ENCODE data around the gene EPHX1. TPM values are rescaled to one million over a fixed set of nuclear protein-coding genes. Genes with fewer than 3 reads are reported as not detected.
"Not testable (repeated sequence)": the region's sequence is repeated elsewhere in the genome, so short reads cannot be mapped to it uniquely, and the experiment has no call there.

EPHX1 gene
- polyA plus RNA-seq, 1 donor from 2014 or later: 0.26 TPM

DNA sequence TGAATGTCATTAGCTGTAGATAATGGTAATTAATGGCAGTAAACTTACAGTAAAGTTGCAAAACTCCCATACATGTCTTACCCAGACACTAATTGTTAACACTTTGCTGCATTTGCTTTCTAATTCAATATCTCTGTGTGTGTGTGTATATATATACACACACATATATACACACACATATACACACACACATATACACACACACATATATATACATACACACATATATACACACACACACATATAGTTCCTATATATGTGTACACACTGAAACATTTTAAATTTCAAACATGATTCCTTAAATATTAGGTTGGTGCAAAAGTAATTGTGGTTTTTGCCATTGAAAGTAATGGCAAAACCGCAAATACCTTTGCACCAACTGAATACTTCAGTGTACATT is 3.7 kb upstream of the EPHX1 start:
- H3K36me3 Mint-ChIP-seq: no peaks in the 10 kb centered on the region
- no peak overlapping the region for H3K4me3 Mint-ChIP-seq
- H3K4me1 Mint-ChIP-seq: peaks cover 0 to 8% (median 7%) of the 10 kb centered on the region in 3 donors
- no peak overlapping the region for H3K27ac Mint-ChIP-seq
- no peaks in the 10 kb centered on the region for H3K27me3 Mint-ChIP-seq
- no peaks in the 10 kb centered on the region for H3K9me3 Mint-ChIP-seq

DNA sequence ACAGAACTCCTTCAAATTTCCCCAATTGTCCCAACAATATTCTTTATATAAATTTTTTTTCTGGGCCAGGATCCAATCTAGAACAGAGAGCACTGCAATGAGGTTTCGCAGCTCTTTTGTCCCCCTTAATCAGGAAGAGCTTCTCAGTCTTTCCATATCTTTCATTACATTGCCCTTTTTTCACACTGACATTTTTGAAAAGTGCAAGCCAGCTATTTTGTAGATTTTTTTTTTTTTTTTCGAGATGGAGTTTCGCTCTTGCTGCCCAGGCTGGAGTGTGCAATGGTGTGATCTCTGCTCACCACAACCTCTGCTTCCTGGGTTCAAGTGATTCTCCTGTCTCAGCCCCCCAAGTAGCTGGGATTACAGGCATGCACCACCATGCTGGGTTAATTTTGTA is 3.2 kb upstream of the EPHX1 start:
- H3K27ac Mint-ChIP-seq, H3K4me1 Mint-ChIP-seq, H3K36me3 Mint-ChIP-seq, H3K27me3 Mint-ChIP-seq, H3K9me3 Mint-ChIP-seq, H3K4me3 Mint-ChIP-seq: not testable (repeated sequence)

DNA sequence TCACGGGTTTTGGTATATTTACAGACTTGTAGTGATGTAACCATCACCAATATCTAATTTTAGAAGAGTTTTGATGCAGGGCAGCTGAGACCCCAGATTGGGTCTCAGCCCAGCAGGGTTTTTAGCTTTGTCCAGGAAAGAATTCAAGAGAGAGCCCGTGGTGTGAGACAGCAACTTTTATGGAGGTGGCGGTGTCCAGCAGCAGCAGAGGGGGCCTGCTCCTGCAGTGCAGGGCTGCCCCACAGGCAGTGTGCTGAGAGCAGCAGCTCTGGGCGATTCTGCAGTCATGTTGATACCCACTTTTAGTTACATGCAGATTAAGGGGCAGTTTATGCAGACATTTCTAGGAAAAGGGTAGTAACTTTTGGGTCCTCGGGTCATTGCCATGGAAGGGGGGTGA is 1.8 kb upstream of the EPHX1 start:
- Mint-ChIP-seq H3K4me1 (peaks cover 0 to 8% (median 7%) of the 10 kb centered on the region in 3 donors), H3K27me3 (no peaks in the 10 kb centered on the region), H3K27ac (no peak overlapping the region), H3K9me3 (no peaks in the 10 kb centered on the region), H3K36me3 (no peaks in the 10 kb centered on the region), H3K4me3 (peak overlapping the region in 2 of 4 donors; percentile 61 to 83)

DNA sequence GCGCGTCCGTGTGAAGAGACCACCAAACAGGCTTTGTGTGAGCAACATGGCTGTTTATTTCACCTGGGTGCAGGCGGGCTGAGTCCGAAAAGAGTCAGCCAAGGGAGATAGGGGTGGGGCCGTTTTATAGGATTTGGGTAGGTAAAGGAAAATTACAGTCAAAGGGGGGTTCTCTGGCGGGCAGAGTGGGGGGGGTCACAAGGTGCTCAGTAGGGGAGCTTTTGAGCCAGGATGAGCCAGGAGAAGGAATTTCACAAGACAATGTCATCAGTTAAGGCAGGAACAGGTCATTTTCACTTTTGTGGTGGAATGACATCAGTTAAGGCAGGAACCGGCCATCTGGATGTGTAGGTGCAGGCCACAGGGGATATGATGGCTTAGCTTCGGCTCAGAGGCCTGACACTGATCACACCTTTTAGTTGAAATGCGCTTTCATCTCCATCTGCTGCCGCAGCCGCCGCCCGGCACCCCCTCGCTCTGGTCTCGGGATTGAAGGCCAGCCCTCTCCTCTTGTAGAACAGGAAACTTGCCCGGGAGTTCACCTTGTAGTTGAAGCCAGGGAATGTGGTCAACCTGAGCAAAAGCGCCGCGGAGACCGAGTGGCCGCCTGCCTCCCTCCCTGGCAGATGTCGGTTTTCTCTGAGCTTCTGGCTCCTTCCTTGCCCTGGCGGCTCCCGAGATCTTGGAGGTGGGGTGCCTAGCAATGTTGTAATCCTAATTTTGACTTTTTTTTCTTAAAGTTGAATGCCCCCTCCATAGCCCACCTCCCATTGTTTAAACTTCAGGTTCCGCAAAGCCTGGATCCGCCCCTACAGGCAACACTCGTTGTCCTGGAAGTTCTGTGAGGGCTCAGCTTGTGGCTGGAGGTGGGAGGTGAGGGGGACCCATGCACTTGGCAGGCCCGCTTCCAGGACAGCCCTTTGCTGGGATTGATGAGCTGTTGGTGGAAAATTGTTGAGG is 935 bp downstream of the EPHX1 start:
- H3K9me3 Mint-ChIP-seq: not testable (repeated sequence)

DNA sequence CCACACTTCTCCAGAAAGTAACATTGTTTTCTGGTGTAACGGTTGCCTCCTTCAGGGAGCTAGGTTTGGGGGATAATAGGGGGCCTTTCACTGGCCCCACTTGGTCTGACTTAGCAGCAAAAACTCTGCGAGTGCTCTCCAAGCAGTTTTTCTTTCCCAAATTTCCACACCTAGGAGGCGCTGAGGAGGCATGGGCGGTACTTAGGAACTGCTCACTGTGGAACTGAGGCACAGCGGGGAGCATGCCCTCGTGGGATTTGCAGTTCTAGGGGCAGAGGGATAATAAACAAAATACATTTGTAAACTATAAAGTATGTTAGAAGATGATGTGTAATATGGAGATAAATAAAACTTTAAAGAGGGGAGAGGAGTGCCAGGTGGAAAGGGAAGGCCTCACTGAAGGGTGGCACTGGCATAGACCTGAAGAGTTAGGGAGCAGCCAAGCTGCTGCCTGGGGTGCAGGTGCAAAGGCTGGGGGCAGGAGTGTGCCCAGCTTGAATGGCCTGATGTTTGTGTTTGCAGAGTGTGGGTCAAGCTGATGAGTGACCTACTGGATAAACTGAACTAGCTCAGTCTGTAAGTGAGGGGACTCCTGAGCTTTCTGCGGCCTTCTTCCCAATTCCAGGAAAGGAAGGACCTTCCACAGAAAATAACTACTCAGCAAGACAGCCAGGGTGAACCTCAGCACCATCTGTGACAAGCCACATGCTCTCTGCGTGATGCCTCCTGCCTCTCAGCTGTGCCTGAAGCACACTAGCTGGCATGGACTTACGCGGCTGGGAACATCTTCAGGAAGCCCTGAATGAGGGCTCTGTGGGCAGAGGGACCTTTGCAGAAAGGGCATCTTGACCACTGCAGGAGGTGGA is 1.9 kb downstream of the EPHX1 start:
- Mint-ChIP-seq H3K4me1 (peaks cover 0 to 8% (median 6%) of the 10 kb centered on the region in 3 donors), H3K36me3 (no peaks in the 10 kb centered on the region), H3K27ac (peak overlapping the region in 1 of 3 donors; percentile 23), H3K9me3 (no peaks in the 10 kb centered on the region), H3K4me3 (peak overlapping the region in 2 of 4 donors; percentile 17 to 28), H3K27me3 (no peaks in the 10 kb centered on the region)

More for the DNA sequence above, 935 bp downstream of the EPHX1 start:
- not testable (repeated sequence) for H3K4me1 Mint-ChIP-seq, H3K27me3 Mint-ChIP-seq, H3K36me3 Mint-ChIP-seq
- Mint-ChIP-seq H3K4me3 (peak overlapping the region; percentile 77 to 93 (median 87)), H3K27ac (peak overlapping the region in 1 of 3 donors; percentile 43)

DNA sequence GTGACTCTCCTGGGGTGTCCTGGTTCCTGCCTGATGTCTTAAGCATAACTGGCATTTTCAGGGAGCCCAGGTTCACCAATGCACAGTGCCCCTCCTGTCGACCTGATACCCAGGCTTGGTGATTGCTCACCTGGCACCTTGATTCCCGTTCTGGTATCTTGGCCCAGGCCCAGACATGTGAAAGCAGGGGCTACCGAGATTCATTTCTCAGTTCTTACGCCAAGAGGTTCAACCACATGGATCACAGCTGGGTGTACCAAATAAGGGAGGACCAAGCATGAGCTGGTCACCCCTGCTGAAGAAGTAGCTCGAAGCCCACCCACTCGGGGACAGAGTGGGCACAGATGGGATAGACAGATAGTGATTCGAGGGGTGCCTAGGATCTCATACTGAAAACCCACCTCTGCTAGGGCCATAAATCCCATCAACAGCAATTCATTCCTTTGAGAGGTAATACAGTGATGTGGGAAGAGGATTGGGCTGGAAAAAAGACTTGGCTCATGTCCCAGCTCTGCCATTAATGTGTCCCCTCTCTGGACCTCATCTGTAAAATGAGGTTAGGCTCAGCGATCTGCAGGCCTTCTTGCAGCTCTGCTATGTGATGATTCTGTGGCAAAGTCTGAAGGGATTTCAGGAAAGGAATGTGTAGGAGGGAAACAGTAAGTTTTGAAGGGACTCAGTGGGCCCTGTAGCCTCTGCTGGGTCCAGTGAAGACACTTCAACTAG is 2.7 kb downstream of the EPHX1 start:
- Mint-ChIP-seq H3K27ac (no peak overlapping the region), H3K4me3 (no peak overlapping the region), H3K9me3 (no peaks in the 10 kb centered on the region)

DNA sequence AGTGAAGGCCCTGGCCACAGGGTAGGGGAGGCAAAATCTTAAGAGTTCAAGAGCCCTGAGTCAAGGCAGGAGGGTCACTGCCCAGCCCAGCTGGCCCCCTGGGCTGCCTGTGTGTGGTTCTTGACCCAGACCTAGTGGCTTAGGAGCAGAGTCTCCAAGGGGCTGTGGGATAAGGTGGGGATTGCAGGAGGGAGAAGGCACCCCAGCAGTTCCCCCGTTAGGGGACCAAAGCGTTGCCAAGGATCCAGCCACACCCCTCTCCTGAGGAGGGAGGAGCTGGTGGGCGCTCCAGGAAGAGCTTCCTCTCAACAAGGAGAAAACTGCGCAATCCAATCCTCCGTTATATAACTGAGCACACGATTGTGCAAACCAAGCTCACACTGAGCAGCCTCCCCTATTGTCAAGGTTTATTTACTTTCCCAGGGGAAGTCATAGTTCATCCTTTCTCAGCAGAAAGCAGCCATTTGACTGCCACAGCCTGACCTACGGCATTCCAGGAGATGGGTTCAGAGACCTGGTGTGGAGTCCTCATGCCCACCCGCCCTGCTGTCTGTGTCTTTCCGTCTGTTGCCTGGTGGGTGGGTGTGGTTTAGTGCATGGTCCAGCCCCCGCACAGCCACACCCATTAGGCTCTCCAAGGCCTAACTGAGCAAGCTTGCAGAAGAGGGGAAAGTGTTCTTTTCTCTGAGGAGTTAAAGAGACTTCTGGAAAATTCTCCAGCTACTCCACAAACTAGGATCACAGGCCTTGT is 3.5 kb downstream of the EPHX1 start:
- Mint-ChIP-seq H3K27me3 (no peaks in the 10 kb centered on the region), H3K36me3 (no peaks in the 10 kb centered on the region), H3K4me3 (no peak overlapping the region), H3K9me3 (no peaks in the 10 kb centered on the region), H3K27ac (no peak overlapping the region), H3K4me1 (peaks cover 0 to 8% (median 6%) of the 10 kb centered on the region in 3 donors)

More for the DNA sequence above, 2.7 kb downstream of the EPHX1 start:
- Mint-ChIP-seq H3K27me3 (no peaks in the 10 kb centered on the region), H3K4me1 (peaks cover 0 to 8% (median 6%) of the 10 kb centered on the region in 3 donors), H3K36me3 (no peaks in the 10 kb centered on the region)

DNA sequence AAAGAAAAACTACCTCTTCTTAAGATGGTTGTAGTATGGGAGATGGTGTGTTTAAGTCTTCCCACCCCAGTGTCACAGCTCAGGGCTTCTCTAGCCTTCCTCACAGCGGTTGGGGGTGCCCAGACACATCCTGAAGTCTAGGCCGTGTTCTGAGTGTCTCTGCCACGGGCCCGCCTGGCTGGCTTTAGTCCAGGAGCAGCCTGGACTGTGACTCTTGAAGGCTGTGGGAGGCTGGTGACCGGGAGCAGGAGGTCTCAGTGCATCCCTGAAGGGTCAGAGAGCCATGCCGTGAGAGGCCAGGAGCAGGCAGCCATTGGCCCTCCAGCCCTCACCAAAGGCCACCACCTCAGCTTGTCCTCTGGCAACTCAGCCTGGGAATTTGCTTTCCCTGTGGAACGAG is 4.5 kb downstream of the EPHX1 start:
- Mint-ChIP-seq H3K4me1 (peaks cover 0 to 8% (median 6%) of the 10 kb centered on the region in 3 donors), H3K27me3 (no peaks in the 10 kb centered on the region), H3K4me3 (no peak overlapping the region), H3K9me3 (no peaks in the 10 kb centered on the region), H3K36me3 (no peaks in the 10 kb centered on the region), H3K27ac (no peak overlapping the region)

DNA sequence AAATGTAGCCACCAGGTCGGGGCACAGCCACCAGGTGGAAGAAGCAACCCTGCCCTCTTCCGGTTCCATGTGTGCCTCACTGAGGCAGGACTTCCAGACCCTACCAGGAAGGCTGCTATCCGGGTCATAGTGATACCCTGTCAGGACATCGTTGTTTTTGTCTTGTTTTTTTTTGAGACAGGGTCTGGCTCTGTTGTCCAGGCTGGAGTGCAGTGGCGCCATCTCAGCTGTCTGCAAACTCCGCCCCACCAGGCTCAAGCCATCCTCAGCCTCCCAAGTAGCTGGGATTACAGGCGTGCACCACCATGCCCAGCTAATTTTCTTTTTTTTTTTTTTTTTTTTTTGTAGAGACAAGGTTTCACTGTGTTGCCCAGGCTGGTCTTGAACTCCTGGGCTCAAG is 5.2 kb downstream of the EPHX1 start:
- not testable (repeated sequence) for H3K27me3 Mint-ChIP-seq, H3K27ac Mint-ChIP-seq, H3K9me3 Mint-ChIP-seq, H3K4me1 Mint-ChIP-seq, H3K4me3 Mint-ChIP-seq, H3K36me3 Mint-ChIP-seq

DNA sequence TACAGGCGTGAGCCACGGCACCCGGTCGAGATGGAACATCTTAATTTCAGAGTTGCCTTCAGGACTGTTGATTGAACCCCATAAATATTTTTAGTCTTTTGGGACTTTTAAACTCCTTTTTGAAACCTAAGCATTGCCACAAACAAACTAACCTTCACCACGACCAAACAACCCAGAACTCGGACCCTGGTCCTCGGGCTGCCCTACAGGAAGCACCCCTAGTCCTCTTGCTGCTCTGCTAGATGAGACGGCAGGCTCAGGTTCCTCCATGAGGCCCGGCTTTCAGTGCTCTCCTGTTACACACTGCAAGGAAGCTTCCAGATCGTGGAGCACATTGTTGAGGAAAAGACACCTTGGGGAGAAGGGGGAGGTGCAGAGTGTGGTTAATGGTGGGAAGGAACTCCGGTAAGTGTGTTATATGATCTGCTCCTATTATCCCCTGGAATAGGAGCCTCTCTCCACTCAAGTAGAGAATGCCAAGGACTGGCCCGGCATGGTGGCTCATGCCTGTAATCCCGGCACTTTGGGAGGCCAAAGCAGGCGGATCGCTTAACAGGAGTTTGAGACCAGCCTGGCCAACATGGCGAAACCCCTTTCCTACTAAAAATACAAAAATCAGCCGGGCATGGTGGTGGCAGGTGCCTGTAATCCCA is 5.7 kb downstream of the EPHX1 start:
- H3K9me3 Mint-ChIP-seq: no peaks in the 10 kb centered on the region
- no peaks in the 10 kb centered on the region for H3K27me3 Mint-ChIP-seq

DNA sequence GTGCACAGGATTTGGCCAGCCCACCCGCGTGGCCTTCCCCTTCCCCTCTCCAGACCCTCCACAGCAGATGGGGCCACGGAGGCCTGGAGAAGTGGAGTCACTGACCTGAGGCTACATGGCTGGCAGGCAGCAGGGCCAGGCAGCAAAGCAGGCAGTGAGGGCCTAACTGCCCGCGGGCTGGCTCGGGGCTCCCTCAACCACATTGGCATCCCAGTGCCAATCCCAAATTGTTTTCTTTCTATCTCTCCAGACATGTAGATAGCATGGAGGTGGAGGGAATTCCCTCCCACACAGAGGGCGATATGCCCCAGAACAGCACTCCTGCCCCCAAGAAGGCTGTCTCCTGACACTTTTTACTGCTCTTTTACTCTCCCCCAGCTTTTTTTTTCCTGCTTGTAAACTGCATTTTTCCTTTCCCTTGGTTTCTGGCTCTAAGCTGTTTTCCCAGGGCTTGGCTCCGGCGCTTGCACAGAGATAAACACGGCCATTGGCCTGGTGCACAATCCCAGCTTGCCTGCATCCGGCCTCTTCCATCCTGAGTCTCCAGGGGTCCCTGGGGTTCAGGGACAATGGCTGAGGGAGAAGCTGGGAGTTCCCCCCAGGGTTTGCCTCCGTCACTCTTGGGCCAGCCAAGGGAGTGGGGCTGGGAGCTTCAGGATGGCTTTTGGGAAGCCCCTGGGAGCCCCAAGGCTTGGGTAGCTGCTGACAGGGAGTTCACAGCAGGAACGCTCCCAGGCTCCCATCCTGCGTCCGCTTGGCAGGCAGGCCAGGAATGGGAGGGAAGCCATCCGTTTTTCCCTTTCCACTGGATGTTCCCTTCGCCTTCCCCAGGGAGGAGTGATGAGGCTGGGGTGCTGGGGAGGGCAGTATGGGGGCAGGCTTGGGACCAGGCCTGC is 7.0 kb downstream of the EPHX1 start:
- peak overlapping the region in 1 of 3 donors; percentile 59 for H3K27ac Mint-ChIP-seq
- H3K9me3 Mint-ChIP-seq: no peaks in the 10 kb centered on the region
- H3K4me3 Mint-ChIP-seq: no peak overlapping the region
- no peaks in the 10 kb centered on the region for H3K27me3 Mint-ChIP-seq
- H3K36me3 Mint-ChIP-seq: no peaks in the 10 kb centered on the region
- H3K4me1 Mint-ChIP-seq: peaks cover 0 to 2% (median 0%) of the 10 kb centered on the region in 3 donors

More for the DNA sequence above, 5.7 kb downstream of the EPHX1 start:
- peaks cover 0 to 2% (median 2%) of the 10 kb centered on the region in 3 donors for H3K4me1 Mint-ChIP-seq
- H3K4me3 Mint-ChIP-seq: no peak overlapping the region
- no peaks in the 10 kb centered on the region for H3K36me3 Mint-ChIP-seq
- H3K27ac Mint-ChIP-seq: no peak overlapping the region

DNA sequence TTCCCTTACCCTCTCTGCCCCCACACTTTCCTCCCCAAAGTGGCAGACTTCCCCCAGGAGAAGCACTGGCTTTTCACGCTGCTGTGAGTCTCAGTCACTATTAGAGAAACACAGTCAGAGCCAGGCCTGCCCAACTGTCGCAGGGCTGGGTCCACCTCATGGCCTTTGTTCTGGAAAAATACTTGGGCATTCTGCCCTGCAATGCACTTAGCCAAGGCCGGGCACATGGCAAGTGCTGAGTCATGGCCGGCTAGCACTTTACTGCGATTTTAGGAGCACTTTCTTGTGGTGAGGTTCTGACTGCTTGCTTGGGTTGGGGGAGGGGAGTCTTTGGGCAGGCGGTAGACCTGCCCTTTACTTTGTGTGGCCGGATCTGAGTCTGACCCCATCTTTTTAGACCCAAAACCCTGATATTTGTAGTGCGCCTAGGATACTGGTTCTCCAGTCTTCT is 7.7 kb downstream of the EPHX1 start:
- no peaks in the 10 kb centered on the region for H3K36me3 Mint-ChIP-seq
- no peaks in the 10 kb centered on the region for H3K27me3 Mint-ChIP-seq
- no peaks in the 10 kb centered on the region for H3K9me3 Mint-ChIP-seq
- no peak overlapping the region for H3K4me3 Mint-ChIP-seq
- no peak overlapping the region for H3K27ac Mint-ChIP-seq
- peaks cover 0 to 2% (median 0%) of the 10 kb centered on the region in 3 donors for H3K4me1 Mint-ChIP-seq

DNA sequence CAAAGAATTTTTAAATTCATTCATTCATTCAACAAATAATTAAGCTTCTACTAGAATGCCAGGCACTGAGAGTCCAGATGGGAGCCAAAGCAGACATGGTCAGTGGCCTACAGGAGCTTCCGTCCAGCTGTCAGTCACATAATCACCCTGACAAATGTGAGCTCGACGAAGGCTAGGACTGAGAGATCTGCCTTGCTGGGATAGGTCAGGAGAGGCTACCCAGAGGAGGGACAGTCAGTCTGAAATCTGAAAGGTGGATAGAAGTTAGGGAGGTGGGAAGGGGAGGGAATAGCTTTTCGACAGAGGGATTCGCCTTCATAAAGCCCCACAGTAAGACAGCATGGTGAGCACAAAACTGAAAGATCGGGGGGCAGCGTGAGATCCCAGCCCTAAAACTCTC is 8.3 kb downstream of the EPHX1 start:
- no peaks in the 10 kb centered on the region for H3K27me3 Mint-ChIP-seq
- H3K27ac Mint-ChIP-seq: no peak overlapping the region
- H3K36me3 Mint-ChIP-seq: no peaks in the 10 kb centered on the region
- H3K9me3 Mint-ChIP-seq: no peaks in the 10 kb centered on the region
- peaks cover 0 to 2% (median 0%) of the 10 kb centered on the region in 3 donors for H3K4me1 Mint-ChIP-seq
- no peak overlapping the region for H3K4me3 Mint-ChIP-seq

Measured in IgD-negative memory B cell (primary cell).